GM12874 (cell line): ENCODE measurements around the gene CALB2.

Experiments used
- CTCF ChIP-seq: IDR thresholded peaks from 2 replicates; pipeline ENCODE4 v1.5.1; 2011; ENCODE audit warnings: low read depth, mild to moderate bottlenecking, control low read depth, low read length, moderate library complexity; ENCODE audit not compliant: insufficient read depth

CALB2 gene

GRCh38 chr16:71423865-71424264 lies 65.3 kb downstream of the CALB2 start:
- no peak for TF ChIP-seq CTCF

GRCh38 chr16:71424626-71425025 lies 66.1 kb downstream of the CALB2 start:
- TF ChIP-seq CTCF: no peak

DNA sequence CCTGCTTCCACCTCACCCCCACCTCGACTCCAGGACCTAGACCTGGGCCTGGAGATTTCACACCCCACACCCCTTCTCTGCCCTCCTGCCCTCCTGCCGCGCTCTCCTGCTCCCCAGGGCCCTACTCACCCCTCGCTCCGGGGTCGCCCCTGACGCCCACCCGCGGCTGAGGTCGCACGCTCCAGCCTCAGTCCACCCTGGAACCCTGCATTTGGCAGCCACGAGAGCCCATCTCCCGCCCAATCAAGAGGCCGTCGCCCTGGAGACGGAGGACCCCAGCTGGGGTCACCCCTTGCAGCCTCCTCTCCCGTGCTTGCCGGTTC lies 67.2 kb downstream of the CALB2 start:
- TF ChIP-seq CTCF: no peak

GRCh38 chr16:71426069-71426879 lies 67.8 kb downstream of the CALB2 start:
- no peak for TF ChIP-seq CTCF

DNA sequence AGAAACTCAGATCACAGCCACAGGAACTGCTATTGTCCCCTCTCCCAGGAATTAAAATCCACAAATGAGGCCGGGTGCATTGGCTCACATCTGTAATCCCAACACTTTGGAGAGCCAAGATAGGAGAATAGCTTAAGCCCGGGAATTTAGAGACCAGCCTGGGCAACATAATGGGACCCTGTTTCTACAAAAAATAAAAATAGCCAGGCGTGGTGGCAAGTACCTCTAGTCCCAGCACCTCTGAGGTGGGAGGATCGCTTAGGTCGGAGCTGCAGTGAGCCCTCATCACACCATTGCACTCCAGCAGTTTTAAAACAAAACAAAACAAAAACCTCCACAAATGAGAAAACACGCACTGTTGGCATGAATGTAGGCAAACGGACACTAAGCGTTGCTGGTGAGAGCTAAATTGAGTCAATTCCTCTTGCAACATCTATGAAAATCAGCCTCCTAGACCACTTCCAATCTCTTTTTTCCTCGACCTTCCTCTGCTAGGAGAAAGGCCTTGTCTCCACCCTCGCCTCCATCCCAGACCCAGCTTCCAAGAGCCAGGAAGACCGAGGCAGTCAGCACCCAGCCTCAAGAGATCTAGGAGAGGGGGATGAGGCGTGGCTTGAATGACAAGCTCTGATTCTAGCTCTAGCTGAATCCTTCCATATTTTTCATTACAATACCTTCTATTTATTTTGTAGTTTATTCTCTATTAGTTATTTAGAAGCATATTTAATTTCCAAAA lies 68.5 kb downstream of the CALB2 start:
- no peak for TF ChIP-seq CTCF

DNA sequence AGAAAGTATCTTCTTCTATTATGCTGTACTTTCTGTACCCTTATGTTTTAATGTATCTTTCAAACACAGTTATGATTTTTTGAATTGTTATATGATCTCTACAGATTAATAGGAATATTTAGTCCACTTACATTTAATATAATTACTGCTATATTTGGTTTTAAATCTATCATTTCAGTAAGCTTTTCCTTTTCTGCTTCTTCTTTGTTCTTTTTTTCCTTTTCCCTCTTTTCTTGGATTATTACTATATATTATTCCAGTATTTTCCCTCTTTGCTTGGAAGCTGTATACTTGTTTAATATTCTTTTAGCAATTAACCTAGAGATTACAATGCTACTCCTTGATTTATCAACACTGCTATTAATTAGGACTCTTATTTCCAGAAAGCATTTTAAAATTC lies 69.9 kb downstream of the CALB2 start:
- no peak for TF ChIP-seq CTCF

DNA sequence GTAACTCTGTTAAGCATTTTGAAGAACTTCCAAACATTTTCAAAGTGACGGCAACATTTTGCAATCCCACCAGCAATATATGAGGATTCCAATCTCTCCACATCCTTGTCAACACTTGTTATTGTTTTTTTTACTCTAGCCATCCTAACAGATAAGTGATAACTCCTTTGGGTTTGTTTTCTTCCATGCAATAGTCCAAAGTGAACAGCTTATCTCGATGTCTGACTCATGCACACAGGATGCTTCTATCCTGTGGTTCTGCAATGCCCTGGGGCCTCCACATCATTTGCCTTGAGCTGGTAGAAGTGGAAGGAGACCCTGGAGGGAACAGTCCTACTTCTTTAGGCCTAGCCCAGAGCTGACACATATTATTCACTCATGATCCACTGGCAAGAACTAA lies 70.4 kb downstream of the CALB2 start:
- no peak for TF ChIP-seq CTCF
